SHP77 treated with DMSO at 0.1 percent for 48 hours (cell line): Measurements from ENCODE around the gene WDR13.
"Not testable (repeated sequence)": the region's sequence is repeated elsewhere in the genome, so short reads cannot be mapped to it uniquely, and the experiment has no call there.

Experiments
- DNase-seq: peaks from one replicate; lab custom pipeline; 2025; lab: John Stamatoyannopoulos, UW

The WDR13 gene

DNA sequence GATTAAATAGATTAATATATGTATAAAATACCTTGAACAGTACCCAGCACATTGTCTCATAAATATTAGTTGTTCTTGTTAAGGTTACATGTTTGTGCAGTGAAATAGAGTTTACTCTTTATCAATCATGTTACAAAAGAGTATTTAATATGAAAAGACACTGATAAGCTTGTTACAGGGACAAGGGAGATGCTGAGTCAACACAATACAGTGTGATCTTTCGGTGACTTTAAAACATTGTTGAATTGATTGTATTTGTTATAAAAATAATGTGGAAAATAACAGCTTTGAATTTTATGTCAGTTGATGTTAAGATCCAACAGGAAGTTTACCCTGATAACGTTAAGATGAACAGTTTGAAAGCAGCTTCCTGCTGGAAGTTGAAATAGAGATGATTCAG is 1.4 kb upstream of the WDR13 start:
- no peak for DNase-seq

DNA sequence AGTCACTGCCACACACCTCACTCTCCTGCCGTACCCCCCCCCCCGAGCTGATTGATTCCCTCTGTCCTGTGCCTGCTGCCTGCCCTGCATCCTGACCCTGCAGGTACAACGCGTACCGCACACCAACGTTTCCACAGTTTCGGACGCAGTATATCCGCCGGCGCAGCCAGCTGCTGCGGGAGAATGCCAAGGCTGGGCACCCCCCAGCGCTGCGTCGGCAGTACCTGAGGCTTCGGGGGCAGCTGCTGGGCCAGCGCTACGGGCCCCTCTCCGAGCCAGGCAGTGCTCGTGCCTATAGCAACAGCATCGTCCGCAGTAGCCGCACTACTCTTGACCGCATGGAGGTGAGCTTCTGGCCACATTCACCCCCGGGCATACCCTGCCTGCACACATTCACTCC is 1.3 kb downstream of the WDR13 start:
- DNase-seq, result no peak

DNA sequence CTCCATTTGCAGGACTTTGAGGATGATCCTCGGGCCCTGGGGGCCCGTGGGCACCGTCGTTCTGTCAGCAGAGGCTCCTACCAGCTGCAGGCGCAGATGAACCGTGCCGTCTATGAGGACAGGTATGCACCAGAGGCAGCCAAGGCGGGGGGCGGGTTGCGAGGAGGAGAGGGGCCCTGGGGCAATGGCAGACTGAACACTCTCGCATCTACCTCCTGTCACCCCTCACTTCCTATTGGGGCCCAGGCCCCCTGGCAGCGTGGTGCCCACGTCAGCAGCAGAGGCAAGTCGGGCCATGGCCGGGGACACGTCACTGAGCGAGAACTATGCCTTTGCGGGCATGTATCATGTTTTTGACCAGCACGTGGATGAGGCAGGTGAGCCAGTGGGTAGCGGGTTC is 2.0 kb downstream of the WDR13 start:
- DNase-seq, result no peak

DNA sequence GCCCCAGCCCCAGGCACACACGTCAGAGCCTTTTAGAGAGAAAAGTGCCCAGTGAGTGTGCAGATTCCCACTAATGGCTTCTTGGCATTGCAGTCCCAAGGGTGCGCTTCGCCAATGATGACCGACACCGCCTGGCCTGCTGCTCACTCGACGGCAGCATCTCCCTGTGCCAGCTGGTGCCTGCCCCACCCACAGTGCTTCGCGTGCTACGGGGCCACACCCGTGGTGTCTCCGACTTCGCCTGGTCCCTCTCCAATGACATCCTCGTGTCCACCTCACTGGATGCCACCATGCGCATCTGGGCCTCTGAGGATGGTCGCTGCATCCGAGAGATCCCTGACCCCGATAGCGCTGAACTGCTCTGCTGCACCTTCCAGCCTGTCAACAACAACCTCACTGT is 2.9 kb downstream of the WDR13 start:
- no peak for DNase-seq

DNA sequence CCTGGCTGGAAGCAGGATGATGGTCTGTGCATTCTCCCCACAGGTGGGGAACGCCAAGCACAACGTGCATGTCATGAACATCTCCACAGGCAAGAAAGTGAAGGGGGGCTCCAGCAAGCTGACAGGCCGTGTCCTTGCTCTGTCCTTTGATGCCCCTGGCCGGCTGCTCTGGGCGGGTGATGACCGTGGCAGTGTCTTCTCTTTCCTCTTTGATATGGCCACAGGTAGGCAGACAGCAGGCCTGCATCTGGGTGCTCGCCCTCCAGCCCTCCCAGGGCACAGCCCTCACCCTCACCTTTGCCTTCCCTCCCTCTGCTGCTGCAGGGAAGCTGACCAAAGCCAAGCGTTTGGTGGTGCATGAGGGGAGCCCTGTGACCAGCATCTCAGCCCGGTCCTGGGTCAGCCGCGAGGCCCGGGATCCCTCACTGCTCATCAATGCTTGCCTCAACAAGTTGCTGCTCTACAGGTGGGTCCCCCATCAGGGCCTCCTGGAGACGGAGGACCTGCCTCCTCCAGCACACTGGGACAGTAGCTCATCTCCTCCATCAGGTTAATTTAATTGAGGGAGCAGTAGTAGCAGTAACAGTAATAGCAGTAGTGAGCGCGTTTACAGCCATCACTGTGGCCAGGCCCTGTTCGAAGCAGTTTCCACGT is 4.6 kb downstream of the WDR13 start:
- no peak for DNase-seq

DNA sequence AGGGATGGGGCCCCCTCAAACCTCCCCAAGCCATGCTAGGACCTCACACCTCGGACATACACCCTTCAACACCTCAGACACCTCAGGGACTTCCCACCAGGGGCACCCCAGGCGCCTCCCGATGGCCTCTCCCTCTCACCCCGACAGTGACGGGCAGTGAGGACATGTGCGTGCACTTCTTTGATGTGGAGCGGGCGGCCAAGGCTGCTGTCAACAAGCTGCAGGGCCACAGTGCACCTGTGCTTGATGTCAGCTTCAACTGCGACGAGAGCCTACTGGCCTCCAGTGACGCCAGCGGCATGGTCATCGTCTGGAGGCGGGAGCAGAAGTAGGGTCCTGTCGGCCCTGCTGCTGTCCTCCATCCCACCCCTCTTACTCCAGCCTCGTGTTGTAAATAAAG is 7.4 kb downstream of the WDR13 start:
- no peak for DNase-seq

DNA sequence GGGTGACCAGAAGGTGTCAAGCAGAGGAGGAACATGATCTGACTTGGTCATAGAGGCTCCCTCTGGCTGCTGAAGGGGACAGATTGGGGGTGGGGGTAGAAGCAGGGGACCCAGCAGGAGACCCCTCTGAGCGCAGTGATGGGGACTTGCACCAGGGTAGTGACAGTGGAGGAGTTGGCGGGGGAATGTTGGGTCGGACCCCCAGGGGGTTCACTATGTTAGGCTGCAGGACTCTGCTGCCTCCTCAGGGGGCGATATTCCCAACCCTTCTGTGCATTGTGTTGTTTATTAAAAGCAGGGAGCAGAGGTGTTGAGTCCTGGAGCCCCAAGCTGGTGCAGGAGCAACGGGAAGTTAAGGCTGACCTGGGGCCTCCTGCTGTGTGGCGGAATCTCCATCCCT is 8.8 kb downstream of the WDR13 start:
- DNase-seq, result no peak

DNA sequence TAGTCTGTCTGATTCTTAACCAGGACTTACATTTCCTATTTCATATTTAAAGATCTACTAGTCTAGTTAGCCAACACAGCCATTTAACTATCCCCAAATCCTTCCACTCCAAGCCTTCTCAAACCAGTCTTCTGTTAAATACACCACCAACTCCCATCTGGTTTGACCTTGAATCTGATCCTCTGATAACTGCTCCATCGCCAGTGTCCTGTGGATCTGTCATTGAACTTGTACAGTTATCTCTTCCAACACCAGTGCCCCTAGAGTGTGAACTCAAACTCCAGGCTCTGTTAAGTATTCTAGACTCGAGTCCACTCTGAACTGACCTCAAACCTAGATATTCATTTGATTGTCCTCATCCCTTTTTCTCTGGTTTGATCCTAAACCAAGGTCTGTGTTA is 14.4 kb downstream of the WDR13 start:
- no peak for DNase-seq

DNA sequence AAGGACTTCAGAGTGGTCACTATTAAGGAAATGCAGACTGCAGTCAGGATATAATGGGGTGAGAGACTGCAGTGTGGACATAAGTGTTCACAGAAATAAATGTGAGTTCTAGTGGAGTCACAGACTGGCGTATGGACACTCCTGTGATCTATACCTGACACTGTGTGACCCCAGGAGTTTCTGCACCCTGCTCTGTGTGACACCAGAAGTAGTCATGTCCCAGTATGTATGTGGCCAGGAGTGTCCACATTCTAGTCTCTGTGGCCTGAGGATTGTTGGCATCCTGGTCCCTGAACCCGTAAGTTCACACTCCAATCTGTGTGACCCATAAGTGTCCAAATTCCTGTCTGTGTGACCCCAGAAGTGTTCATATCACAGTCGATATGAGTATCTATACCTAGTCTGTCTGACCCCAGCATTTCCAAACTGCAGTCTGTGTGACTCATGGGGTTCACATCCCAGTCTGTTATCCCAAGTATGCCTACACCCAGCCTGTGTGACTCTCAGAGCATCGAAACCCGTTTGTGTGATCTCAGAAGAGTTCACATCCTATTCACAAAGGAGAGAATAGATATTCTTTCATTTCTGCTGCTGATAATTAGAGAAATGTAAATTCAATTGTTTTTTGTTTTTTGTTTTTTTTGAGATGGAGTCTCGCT is 16.3 kb downstream of the WDR13 start:
- no peak for DNase-seq

DNA sequence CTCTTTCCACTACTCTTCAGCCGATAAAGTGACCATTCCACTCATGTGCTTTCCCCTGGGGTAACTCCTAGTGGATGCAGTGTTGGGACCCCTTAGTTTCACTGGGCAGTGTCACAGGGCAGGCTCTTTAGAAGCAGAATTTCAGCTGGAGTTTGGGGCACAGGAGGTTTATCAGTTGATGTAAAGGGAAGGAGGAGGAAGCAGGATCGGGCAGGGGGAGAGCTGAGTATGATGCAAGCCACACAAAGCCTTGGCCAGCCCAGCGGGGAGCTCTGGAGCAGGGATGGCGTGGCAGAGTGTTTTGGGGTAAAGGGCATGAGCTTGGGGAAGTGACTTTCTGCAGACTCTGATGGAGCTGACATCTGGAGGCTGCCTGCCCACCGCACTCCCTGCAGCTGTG is 19.3 kb downstream of the WDR13 start:
- no peak for DNase-seq

DNA sequence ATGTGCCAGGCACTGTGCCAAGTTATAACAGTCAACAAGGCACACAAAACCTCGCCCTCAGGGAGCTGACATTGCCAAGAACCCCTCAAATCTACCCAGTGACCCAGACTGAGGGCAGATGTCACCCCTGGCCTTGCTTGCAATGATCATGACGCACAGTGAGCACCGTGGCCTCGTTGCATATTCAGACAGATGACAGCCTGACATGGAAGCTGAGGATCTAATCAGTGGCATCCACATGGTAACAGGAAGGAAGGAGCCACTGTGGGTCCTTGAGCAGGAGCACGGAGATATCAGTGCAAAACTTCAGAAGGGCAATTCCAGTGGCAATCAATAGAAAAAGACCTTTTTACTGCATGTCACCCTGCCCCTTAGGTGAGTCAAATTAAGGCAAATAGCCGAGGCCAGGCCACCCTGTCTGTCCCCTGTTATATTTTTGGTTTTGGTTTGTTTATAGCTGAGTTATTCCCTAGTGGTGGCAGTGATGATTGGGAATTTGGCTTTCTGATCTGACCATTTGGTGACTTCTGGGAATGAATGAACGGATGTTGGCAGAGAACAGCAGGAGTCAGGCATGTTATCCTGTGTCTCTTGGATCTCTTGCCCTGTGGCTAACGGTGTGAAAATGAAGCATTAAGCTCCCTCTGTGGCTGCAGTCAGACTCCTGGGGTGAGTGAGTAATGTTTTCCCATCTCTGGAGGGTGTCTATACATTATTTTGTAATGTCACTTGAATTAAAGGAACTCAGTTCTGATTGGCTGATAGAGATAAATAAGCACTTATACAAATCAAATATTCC is 20.4 kb downstream of the WDR13 start:
- DNase-seq, result no peak

DNA sequence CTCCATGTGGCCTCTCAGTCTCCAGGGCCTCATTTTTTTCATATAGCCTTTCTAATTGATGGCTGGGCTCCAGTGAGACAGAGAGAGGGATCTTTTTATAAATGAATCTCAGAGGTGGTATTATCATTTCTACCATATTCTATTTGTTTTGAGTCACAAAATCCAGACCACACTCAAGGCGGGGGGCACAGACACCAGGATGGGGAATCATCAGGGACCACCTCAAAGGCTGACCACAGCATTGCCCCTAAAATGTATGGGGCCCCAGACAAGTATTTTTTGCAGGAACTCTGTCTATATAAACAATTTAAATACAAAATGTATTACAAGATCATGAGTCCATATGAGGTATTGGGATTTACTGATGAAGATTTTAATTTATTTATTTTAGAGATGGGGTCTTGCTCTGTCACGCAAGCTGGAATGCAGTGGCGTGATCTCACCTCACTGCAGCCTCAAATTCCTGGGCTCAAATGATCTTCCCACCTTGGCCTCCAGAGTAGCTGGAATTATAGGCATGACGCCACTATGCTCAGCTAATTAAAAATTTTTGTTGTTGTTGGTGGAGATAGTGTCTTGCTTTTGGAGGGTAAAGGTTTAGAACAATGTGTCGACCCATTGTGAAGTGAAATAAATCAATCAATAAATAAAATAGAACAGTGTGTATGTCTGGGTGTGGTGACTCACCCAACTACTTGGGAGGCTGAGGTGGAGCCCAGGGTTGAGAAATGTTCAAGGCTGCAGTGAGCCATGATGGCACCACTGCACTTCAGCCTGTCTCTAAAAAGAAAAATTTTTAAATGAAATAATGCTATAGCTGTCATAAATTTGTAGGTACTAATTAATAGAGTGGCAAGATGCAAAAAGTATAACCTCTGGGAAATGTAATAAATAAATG is 29.4 kb downstream of the WDR13 start:
- no peak for DNase-seq

DNA sequence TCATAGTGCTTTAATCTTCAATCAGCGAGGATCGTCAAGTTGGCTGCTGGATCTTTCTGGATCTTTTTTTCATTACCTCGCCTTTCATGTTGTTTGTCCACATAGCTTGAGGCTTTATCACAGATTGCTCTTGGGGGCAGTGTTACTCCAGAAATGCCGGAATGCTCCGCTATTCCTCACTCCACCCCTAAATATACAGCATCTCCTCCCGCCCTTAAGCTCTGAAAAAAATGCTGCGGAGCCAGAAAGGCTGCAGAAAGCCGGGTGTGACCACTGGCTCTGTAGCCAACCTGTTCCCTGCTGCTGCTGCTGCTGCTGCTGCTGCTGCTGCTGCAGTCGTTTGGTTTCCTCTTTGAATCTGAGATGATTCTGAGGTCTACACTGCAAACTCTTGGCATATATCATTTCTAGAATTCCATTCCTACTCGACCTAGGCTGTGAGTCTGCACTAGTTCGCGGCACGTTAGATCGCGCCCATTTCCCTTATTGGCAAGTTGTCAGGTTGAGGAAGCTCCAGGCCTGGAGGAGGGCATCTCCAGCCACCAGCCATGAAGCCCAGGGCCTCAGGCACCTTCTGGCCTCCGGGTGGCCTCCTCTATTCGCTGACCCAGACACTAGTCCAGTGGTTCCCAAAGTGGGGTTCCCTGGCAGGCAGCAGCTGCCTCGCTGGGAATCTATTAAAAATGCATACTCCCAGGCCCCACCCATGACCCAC is 34.2 kb downstream of the WDR13 start:
- peak; percentile 6 for DNase-seq

DNA sequence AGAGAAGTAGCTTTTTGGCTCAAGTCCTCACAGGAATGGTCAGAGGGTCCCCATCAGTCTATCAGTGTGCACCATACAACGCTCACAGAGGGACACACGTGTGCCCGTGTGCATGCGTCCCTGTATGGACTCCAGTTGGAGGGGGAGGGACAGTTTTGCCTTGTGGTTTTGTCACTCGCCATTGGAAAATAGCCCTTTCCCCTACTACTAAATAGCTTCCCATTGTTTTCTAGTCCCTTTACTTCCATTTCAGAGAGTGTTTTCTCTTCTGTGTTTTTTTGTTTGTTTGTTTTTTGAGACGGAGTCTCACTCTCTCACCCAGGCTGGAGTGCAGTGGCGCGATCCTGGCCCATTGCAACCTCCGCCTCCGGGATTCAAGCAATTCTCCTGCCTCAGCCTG is 34.9 kb downstream of the WDR13 start:
- DNase-seq, result no peak

DNA sequence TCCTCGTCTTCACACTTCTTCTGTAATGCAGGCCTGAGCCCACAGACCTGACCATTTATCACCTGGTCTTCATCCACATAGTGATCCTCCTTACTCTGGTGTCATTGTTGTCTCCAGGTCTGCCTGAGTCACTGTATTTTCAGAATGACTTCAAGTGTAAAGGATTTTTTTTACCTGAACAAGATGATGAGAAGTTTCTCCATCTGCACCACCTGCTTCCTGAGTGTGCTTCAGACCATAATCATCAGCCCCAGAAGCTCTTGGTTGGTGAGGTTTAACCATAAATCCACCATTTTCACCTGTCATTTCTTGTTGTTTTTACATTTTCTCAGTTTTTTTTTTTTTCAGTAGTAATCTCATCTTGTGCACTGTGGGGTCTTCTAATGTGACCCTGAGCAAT is 39.0 kb downstream of the WDR13 start:
- no peak for DNase-seq

DNA sequence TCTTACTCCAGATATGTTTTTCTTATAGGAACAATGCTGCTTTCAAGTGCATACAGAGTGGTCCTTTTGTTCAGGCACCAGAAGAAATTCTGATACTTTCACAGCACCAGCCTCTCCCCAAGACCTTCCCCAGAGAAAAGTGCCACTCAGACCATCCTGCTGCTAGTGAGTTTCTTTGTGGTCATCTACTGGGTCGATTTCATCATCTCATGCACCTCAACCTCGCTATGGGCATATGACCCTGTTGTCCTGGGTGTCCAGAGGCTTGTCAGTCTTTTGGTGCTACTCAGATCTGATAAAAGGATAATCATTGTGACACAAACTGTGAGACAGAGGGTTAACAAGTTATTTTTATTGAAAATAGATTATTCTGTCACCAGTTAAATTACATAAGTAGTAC is 39.5 kb downstream of the WDR13 start:
- no peak for DNase-seq

DNA sequence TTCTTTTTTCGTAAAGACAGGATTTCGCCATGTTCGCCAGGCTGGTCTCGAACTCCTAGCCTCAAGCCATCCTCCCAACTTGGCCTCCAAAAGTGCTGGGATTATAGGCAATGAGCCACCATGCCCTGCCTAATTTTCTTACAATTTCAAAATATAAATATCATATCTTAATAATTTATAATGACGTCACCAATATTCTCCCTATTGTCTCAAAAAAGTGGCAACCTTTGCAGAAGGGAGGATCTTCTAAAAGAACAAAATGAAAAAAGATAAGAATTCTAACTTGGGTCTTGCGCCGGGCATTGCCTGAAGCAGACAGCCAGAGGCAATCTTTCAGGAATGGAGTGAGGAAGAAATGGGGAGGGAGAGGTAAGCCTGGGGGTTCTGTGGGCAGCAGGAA is 48.4 kb downstream of the WDR13 start:
- no peak for DNase-seq

DNA sequence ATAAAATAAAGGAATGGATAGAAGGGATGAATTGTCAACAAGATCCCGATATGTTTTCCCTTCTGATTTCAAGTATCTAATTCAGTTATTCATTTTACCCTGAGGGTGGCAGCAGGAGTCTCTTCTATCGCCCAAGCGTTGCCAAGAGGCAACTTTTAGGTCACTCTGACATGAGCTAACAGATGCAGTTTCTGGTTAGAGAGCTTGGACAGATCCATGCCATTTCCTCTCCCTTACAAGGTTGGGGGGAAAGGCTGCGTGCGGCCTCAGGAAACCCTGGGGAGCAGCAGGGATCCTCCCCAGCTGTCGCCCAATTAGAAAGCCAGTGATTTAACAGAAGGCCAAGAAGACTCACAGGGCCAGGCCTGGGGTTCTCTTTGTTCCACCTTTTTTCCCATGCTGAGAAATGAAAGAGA is 51.1 kb downstream of the WDR13 start:
- no peak for DNase-seq

DNA sequence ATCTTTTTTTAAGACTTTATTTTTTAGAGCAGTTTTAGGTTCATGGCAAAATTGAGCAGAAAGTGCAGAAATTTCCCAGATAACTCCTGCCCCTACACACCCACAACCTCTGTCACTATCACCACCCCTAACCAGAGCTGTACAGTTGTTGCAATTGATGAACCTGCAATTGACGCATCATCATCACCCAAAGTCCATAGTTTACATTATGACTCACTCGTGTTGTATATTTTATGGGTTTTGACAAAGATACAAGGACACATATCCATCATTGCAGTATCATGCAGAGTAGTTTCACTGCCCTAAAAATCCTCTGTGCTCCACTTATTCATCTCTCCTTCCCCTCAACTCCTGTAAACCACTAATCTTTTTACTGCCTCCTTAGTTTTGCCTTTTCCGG is 51.8 kb downstream of the WDR13 start:
- no peak for DNase-seq

DNA sequence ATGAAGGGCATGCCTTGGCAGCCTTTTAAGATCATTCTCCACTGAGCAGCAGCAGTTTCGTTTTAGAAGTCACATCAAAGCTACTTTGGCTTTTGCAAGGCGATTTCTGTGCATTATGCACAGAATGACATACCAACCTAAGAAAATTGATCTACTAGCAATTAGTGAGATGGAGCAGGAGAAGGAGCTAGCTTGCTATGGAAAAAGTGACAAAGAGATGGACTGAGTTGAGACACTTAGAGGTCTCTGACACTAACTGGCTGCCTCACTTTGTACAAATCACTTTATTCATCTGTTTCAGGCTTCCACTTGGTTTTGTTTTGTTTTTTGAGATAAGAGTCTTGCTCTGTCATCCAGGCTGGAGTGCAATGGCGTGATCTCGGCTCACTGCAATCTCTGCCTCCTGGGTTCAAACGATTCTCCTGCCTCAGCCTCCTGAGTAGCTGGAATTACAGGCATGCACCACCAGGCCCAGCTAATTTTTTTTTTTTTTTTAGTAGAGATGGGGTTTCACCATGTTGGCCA is 54.8 kb downstream of the WDR13 start:
- DNase-seq, result not testable (repeated sequence)

DNA sequence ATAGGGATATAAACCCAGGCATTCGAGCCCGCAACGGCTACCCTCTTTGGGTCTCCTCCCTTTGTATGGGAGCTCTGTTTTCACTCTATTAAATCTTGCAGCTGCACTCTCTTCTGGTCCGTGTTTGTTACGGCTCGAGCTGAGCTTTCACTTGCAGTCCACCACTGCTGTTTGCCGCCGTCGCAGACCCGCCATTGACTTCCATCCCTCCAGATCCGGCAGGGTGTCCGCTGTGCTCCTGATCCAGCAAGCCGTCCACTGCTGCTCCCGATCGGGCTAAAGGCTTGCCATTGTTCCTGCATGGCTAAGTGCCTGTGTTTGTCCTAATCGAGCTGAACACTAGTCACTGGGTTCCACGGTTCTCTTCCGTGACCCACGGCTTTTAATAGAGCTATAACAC is 57.5 kb downstream of the WDR13 start:
- DNase-seq, result not testable (repeated sequence)
